NT2/D1 (cell line): ENCODE results near the gene ZNF804B.

ENCODE experiments used
- SUZ12 ChIP-seq: IDR thresholded peaks from 2 replicates; pipeline ENCODE4 v1.6.1; 2011; ENCODE audit not compliant: insufficient read length, insufficient read depth; ENCODE audit errors: extremely low read depth
- YY1 ChIP-seq: IDR thresholded peaks from 2 replicates; pipeline ENCODE4 v1.6.1; 2011; ENCODE audit not compliant: insufficient read length, insufficient read depth
- ZNF274 ChIP-seq: IDR thresholded peaks from 2 replicates; pipeline ENCODE4 v1.6.1; 2011; ENCODE audit warnings: mild to moderate bottlenecking, low read depth, low read length

DNA sequence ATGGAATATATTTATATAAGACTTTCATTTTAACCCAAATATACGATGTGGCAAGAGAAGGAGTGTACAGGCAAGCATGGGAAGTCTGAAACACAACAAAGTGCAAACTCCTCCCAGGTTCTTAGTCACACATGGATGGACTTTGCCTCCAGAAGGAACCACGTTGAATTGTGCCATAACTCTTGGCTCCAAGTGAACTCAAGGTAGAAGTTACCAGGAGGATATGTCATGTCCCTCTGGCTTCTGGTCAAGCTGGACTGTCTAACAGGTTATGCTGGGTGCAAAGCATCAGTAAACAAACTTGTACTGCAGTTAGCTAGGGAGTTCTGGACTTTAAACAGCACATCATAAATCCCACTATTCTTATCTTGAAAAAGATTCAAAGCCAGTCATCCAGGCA is 364.4 kb downstream of the ZNF804B start:
- TF ChIP-seq ZNF274 (no peak), YY1 (no peak), SUZ12 (no peak)
